GM12878 (cell line): ENCODE data around the gene COQ10B. TPM values are rescaled to one million over a fixed set of nuclear protein-coding genes. Genes with fewer than 3 reads are reported as not detected.

ENCODE experiments used
- ATAC-seq: fragments of 200-7000 bp; cut with Tn5 transposase; 3 replicates; pipeline ENCODE4 v1.9.1; 2020; ENCODE audit warnings: mild to moderate bottlenecking, moderate library complexity
- BruUV-seq: library from RNA; stranded (reverse); fragments of 400-500 nt; replicated peaks from 2 replicates; lab custom pipeline; 2021; lab: Mats Ljungman, UMichigan
- CTCF ChIA-PET: fragments of 300-600 bp; sonication (Branson Sonifier 250); formaldehyde crosslinking; extraction: SDS; loops from one replicate; lab custom pipeline; 2021; ENCODE audit warnings: inconsistent platforms; lab: Yijun Ruan, JAX
- POLR2A ChIA-PET: fragments of 350-600 bp; formaldehyde crosslinking; extraction: SDS; loops from one replicate; lab custom pipeline; 2021; ENCODE audit warnings: inconsistent platforms; lab: Charles Lee
- RAD21 ChIA-PET: fragments of 300-600 bp; sonication (Branson Sonifier 250); formaldehyde crosslinking; loops from one replicate; lab custom pipeline; 2023; ENCODE audit warnings: antibody characterized with exemption; ENCODE audit not compliant: unreplicated experiment; lab: Charles Lee
- SMC1A ChIA-PET: fragments of 300-600 bp; sonication (Branson Sonifier 250); formaldehyde crosslinking; loops from one replicate; lab custom pipeline; 2023; ENCODE audit not compliant: unreplicated experiment, uncharacterized antibody; lab: Charles Lee
- DNase-seq: peaks from one replicate; pipeline ENCODE4 v3.0.0-alpha.2; 2011; ENCODE audit warnings: low read depth, low spot score
- FAIRE-seq: peaks from 3 replicates; lab custom pipeline; 2011; peaks lifted over from hg19 to GRCh38; lab: Jason Lieb, UNC
- H2AFZ ChIP-seq: 2 replicates; pipeline ENCODE4 v1.6.0; 2011; ENCODE audit warnings: low read depth, low read length, control low read depth; ENCODE audit not compliant: control insufficient read depth
- H3K27ac ChIP-seq: 2 replicates; pipeline ENCODE4 v1.5.1; 2011; ENCODE audit warnings: control low read depth; ENCODE audit not compliant: control insufficient read depth, insufficient read depth
- H3K27me3 ChIP-seq, 2 experiments: replicated peaks in 1 of 2; 2 replicates each; pipeline versions ENCODE4 v1.6.0 to v1.6.1; 2011; ENCODE audit warnings: low read length in 1 of 2; ENCODE audit not compliant: control insufficient read depth in 2 of 2, insufficient read depth in 2 of 2
- H3K36me3 ChIP-seq, 2 experiments: 2 replicates each; pipeline ENCODE4 v1.5.1; 2011; ENCODE audit warnings: low read length in 1 of 2; ENCODE audit not compliant: control insufficient read depth in 2 of 2, insufficient read depth in 2 of 2
- H3K4me1 ChIP-seq: 2 replicates; pipeline ENCODE4 v1.6.1; 2011; ENCODE audit warnings: mild to moderate bottlenecking, low read length, moderate library complexity, mixed read lengths; ENCODE audit not compliant: control insufficient read depth, insufficient read depth
- H3K4me2 ChIP-seq: 2 replicates; pipeline ENCODE4 v1.6.0; 2011; ENCODE audit warnings: control low read depth; ENCODE audit not compliant: control insufficient read depth, insufficient read depth
- H3K4me3 ChIP-seq: fragments of 200-600 bp; sonication (generic); 2 replicates; pipeline ENCODE4 v1.5.1; 2016
- H3K79me2 ChIP-seq: 2 replicates; pipeline ENCODE4 v1.6.0; 2011; ENCODE audit warnings: low read length; ENCODE audit not compliant: control insufficient read depth, insufficient read depth
- H3K9ac ChIP-seq: 2 replicates; pipeline ENCODE4 v1.8.0; 2011; ENCODE audit warnings: low read length, control low read depth, mixed read lengths; ENCODE audit not compliant: control insufficient read depth, insufficient read depth
- H3K9me3 ChIP-seq: replicated peaks from 3 replicates; pipeline ENCODE4 v1.5.1; 2011; ENCODE audit warnings: mild to moderate bottlenecking, low read length; ENCODE audit not compliant: control insufficient read depth, insufficient read depth
- H4K20me1 ChIP-seq: 2 replicates; pipeline ENCODE4 v1.6.0; 2011; ENCODE audit not compliant: control insufficient read depth, insufficient read depth
- HDAC6 ChIP-seq: fragments of 200-600 bp; sonication (generic); IDR thresholded peaks from one replicate; pipeline ENCODE4 v1.8.0; 2017; ENCODE audit warnings: antibody characterized with exemption; ENCODE audit not compliant: unreplicated experiment
- RAD21 ChIP-seq: IDR thresholded peaks from 2 replicates; pipeline ENCODE4 v1.6.1; 2011; ENCODE audit warnings: mild to moderate bottlenecking, low read depth, low read length, moderate library complexity; ENCODE audit not compliant: insufficient read depth
- RFX5 ChIP-seq: IDR thresholded peaks from 2 replicates; pipeline ENCODE4 v1.6.1; 2011; ENCODE audit warnings: low read depth, low read length, improper control_type of control experiment
- SMC3 ChIP-seq: IDR thresholded peaks from 2 replicates; pipeline ENCODE4 v1.6.1; 2011; ENCODE audit warnings: low read length, improper control_type of control experiment, borderline replicate concordance
- ZBED1 ChIP-seq: IDR thresholded peaks from 2 replicates; pipeline ENCODE4 v1.6.1; 2016; ENCODE audit warnings: borderline replicate concordance
- ZNF384 ChIP-seq: IDR thresholded peaks from 2 replicates; pipeline ENCODE4 v1.6.1; 2012; ENCODE audit warnings: low read depth, mild to moderate bottlenecking, low read length, improper control_type of control experiment, borderline replicate concordance
- ZSCAN29 ChIP-seq: fragments of 450-650 bp; IDR thresholded peaks from 2 replicates; pipeline ENCODE4 v1.6.1; 2017; ENCODE audit warnings: mild to moderate bottlenecking, moderate library complexity
- WGBS: methylation state at CpG from one replicate; pipeline ENCODE4 v1.1.6; 2016; ENCODE audit warnings: low lambda C conversion rate; ENCODE audit not compliant: insufficient replicate concordance, insufficient coverage; ENCODE audit errors: missing lambda C conversion rate; 5-methylcytosine and 5-hydroxymethylcytosine counted together
- in situ Hi-C: fragments of 300-500 bp; cut with MboI; formaldehyde crosslinking; loops from 9 replicates; pipeline ENCODE4 v1.14.3; 2018; ENCODE audit warnings: mixed read lengths
- intact Hi-C: fragments of 100-400 bp; cut with micrococcal nuclease; formaldehyde crosslinking; loops from one replicate; pipeline ENCODE4 v1.14.2; 2022; ENCODE audit not compliant: unreplicated experiment
- polyA plus RNA-seq, 11 experiments: library from polyadenylated mRNA; depleted of rRNA in 4 of 11; unstranded in 6 of 11; stranded (reverse) in 5 of 11; fragments of >200 nt; fragmentation: Nextera tagmentation in 4 of 11; fragmentation: Illumina TruSeq in 1 of 11; extraction: Ambion mirVana in 4 of 11; extraction: Trizol in 1 of 11; gene quantifications; 1 replicate in 1 of 11; 2 replicates in 10 of 11; pipeline versions ENCODE4 v1.2.1 to v1.2.3, GENCODE V29; 2011 to 2016; ENCODE audit warnings: inconsistent platforms in 2 of 11, missing spikeins in 2 of 11, low read depth in 1 of 11
- total RNA-seq, 4 experiments: library from RNA; depleted of rRNA in 3 of 4; stranded (reverse); fragments of >200 nt in 3 of 4; fragmentation: Illumina TruSeq in 1 of 4; extraction: Trizol in 1 of 4; gene quantifications; 2 replicates each; pipeline versions ENCODE4 v1.2.1 to v1.2.3, GENCODE V29; 2013 to 2021
- TF ChIP-seq, protein P1 (sequence below): fragments of 450-650 bp; conservative IDR thresholded peaks from 2 replicates; pipeline ENCODE4 v1.6.1; 2017; ENCODE audit warnings: mild to moderate bottlenecking, moderate library complexity
- TF ChIP-seq, protein P2 (sequence below), 3 experiments: IDR thresholded peaks in 2 of 3; conservative IDR thresholded peaks in 1 of 3; 2 replicates each; pipeline ENCODE4 v1.5.1; 2011; ENCODE audit warnings: low read depth in 3 of 3, low read length in 3 of 3, mild to moderate bottlenecking in 3 of 3, control low read depth in 2 of 3, moderate library complexity in 2 of 3, inconsistent platforms in 1 of 3, mixed read lengths in 1 of 3; ENCODE audit not compliant: control insufficient read depth in 2 of 3, insufficient read depth in 1 of 3; ENCODE audit errors: extremely low read depth in 1 of 3
- TF ChIP-seq, protein P3 (sequence below): fragments of 450-650 bp; IDR thresholded peaks from 2 replicates; pipeline ENCODE4 v1.6.1; 2017; ENCODE audit warnings: mild to moderate bottlenecking, moderate library complexity
- TF ChIP-seq, protein P4 (sequence below): fragments of 450-650 bp; IDR thresholded peaks from 2 replicates; pipeline ENCODE4 v1.6.1; 2017; ENCODE audit warnings: mild to moderate bottlenecking, low read depth, inconsistent platforms; ENCODE audit not compliant: poor library complexity, severe bottlenecking

COQ10B gene
- total and polyA plus RNA-seq, 10 of the 15 experiments (the other 5 are each of a cell fraction or from before 2014, with no cell fraction given): 3.6 to 23.2 (median 13.2) TPM

DNA sequence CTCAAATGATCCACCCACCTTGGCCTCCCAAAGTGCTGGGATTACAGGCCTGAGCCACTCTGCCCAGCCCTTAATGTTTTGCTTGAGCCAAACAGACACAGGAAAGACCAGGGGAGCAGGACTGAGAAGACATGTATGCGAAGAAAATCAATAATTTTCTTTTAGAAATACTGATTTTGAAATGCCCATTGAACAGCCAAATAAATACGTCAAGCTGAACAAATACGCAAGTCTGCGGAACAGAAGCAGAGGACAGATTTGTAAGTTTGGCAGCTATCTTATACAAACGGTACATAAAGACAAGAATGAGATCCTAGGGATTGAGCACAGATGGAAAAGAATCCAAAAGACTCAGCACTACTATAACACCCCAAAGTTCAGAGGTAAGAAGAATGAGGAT is 39.3 kb upstream of the COQ10B start (continued):
- TF ChIP-seq, protein P1, sequence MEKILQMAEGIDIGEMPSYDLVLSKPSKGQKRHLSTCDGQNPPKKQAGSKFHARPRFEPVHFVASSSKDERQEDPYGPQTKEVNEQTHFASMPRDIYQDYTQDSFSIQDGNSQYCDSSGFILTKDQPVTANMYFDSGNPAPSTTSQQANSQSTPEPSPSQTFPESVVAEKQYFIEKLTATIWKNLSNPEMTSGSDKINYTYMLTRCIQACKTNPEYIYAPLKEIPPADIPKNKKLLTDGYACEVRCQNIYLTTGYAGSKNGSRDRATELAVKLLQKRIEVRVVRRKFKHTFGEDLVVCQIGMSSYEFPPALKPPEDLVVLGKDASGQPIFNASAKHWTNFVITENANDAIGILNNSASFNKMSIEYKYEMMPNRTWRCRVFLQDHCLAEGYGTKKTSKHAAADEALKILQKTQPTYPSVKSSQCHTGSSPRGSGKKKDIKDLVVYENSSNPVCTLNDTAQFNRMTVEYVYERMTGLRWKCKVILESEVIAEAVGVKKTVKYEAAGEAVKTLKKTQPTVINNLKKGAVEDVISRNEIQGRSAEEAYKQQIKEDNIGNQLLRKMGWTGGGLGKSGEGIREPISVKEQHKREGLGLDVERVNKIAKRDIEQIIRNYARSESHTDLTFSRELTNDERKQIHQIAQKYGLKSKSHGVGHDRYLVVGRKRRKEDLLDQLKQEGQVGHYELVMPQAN: no peak
- TF ChIP-seq, protein P2, sequence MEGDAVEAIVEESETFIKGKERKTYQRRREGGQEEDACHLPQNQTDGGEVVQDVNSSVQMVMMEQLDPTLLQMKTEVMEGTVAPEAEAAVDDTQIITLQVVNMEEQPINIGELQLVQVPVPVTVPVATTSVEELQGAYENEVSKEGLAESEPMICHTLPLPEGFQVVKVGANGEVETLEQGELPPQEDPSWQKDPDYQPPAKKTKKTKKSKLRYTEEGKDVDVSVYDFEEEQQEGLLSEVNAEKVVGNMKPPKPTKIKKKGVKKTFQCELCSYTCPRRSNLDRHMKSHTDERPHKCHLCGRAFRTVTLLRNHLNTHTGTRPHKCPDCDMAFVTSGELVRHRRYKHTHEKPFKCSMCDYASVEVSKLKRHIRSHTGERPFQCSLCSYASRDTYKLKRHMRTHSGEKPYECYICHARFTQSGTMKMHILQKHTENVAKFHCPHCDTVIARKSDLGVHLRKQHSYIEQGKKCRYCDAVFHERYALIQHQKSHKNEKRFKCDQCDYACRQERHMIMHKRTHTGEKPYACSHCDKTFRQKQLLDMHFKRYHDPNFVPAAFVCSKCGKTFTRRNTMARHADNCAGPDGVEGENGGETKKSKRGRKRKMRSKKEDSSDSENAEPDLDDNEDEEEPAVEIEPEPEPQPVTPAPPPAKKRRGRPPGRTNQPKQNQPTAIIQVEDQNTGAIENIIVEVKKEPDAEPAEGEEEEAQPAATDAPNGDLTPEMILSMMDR (IDR thresholded peaks at IDR 0.05 in 2 of 3, conservative IDR thresholded peaks at IDR 0.05 in 1 of 3; ENCODE audit: control insufficient read depth in 2 of 3, extremely low read depth in 1 of 3, insufficient read depth in 1 of 3, low read depth in 3 of 3, low read length in 3 of 3): no peak
- TF ChIP-seq SMC3 (no peak), ZNF384 (no peak)

DNA sequence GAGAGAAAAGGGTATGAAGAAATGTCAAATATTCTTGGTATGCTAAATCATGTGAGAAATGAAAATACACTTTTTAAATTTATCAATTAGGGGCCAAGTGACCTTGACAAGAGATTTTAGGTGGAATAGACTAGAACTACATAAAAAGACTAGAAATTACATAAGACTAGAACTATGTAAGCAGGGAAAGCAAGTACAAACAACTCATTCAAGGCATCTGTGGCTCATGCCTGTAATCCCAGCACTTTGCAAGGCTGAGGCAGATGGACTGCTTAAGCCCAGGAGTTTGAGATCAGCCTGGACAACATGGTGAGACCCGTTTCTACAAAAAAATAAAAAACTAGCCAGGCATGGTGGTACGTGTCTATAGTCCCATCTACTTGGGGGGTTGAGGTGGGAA is 38.8 kb upstream of the COQ10B start:
- no TSS peak for BruUV-seq
- POLR2A ChIA-PET: no interaction called here
- peaks cover 8 to 33% of the 10 kb centered on the region in 2 experiments for H3K36me3 ChIP-seq
- H3K27ac ChIP-seq: no peak overlapping the region
- no peak for DNase-seq
- H3K27me3 ChIP-seq: no peaks in the 10 kb centered on the region
- H3K9ac ChIP-seq: no peak overlapping the region
- intact Hi-C loops (no loop called here), in situ Hi-C loops (no loop called here)
- WGBS: 77% methylated on average over 2 of the region's 2 CpGs
- H4K20me1 ChIP-seq: no peaks in the 10 kb centered on the region
- no peaks in the 10 kb centered on the region for H3K9me3 ChIP-seq
- no peak overlapping the region for H3K4me2 ChIP-seq
- SMC1A ChIA-PET: interaction anchor here (0.9 to 1.2 kb wide), 2 partner anchors 9 to 18 kb away, joined by 3 to 5 read pairs; no protein-coding TSS in a partner anchor
- no peaks in the 10 kb centered on the region; the same call in 1 of the 2 replicates for H3K79me2 ChIP-seq
- H3K4me1 ChIP-seq: no peaks in the 10 kb centered on the region
- no peak overlapping the region for H2AFZ ChIP-seq
- no peak overlapping the region for H3K4me3 ChIP-seq
- CTCF ChIA-PET: no interaction called here
- RAD21 ChIA-PET: interaction anchor here (1.6 kb wide), 1 partner anchor 82 kb away, joined by 3 read pairs; no protein-coding TSS in a partner anchor
- FAIRE-seq: no peak
- no peak for ATAC-seq
- TF ChIP-seq ZBED1 (no peak), RFX5 (no peak), ZSCAN29 (no peak), HDAC6 (no peak), RAD21 (no peak), ZNF384 (no peak)
- TF ChIP-seq, protein P3, sequence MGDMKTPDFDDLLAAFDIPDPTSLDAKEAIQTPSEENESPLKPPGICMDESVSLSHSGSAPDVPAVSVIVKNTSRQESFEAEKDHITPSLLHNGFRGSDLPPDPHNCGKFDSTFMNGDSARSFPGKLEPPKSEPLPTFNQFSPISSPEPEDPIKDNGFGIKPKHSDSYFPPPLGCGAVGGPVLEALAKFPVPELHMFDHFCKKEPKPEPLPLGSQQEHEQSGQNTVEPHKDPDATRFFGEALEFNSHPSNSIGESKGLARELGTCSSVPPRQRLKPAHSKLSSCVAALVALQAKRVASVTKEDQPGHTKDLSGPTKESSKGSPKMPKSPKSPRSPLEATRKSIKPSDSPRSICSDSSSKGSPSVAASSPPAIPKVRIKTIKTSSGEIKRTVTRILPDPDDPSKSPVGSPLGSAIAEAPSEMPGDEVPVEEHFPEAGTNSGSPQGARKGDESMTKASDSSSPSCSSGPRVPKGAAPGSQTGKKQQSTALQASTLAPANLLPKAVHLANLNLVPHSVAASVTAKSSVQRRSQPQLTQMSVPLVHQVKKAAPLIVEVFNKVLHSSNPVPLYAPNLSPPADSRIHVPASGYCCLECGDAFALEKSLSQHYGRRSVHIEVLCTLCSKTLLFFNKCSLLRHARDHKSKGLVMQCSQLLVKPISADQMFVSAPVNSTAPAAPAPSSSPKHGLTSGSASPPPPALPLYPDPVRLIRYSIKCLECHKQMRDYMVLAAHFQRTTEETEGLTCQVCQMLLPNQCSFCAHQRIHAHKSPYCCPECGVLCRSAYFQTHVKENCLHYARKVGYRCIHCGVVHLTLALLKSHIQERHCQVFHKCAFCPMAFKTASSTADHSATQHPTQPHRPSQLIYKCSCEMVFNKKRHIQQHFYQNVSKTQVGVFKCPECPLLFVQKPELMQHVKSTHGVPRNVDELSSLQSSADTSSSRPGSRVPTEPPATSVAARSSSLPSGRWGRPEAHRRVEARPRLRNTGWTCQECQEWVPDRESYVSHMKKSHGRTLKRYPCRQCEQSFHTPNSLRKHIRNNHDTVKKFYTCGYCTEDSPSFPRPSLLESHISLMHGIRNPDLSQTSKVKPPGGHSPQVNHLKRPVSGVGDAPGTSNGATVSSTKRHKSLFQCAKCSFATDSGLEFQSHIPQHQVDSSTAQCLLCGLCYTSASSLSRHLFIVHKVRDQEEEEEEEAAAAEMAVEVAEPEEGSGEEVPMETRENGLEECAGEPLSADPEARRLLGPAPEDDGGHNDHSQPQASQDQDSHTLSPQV: no peak
- TF ChIP-seq, protein P4, sequence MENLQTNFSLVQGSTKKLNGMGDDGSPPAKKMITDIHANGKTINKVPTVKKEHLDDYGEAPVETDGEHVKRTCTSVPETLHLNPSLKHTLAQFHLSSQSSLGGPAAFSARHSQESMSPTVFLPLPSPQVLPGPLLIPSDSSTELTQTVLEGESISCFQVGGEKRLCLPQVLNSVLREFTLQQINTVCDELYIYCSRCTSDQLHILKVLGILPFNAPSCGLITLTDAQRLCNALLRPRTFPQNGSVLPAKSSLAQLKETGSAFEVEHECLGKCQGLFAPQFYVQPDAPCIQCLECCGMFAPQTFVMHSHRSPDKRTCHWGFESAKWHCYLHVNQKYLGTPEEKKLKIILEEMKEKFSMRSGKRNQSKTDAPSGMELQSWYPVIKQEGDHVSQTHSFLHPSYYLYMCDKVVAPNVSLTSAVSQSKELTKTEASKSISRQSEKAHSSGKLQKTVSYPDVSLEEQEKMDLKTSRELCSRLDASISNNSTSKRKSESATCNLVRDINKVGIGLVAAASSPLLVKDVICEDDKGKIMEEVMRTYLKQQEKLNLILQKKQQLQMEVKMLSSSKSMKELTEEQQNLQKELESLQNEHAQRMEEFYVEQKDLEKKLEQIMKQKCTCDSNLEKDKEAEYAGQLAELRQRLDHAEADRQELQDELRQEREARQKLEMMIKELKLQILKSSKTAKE: no peak
